Chondrocyte (in vitro differentiated cells): Measurements from ENCODE around the gene NFIC. TPM values are rescaled to one million over a fixed set of nuclear protein-coding genes. Genes with fewer than 3 reads are reported as not detected.

Experiments used
- DNase-seq: peaks from one replicate; pipeline ENCODE4 v3.0.0; 2021; ENCODE audit warnings: mixed read lengths, low spot score
- H3K27ac Mint-ChIP-seq: one replicate; pipeline ENCODE4 v1.8.0; 2021; ENCODE audit warnings: mild to moderate bottlenecking, moderate library complexity, mixed read lengths; ENCODE audit not compliant: unreplicated experiment
- H3K27me3 Mint-ChIP-seq: 2 replicates; pipeline ENCODE4 v1.8.0; 2021; ENCODE audit warnings: low read depth, mixed read lengths
- H3K36me3 Mint-ChIP-seq: 2 replicates; pipeline ENCODE4 v1.8.0; 2021; ENCODE audit warnings: low read depth, mixed read lengths
- H3K4me1 Mint-ChIP-seq: 2 replicates; pipeline ENCODE4 v1.8.0; 2021; ENCODE audit warnings: low read depth, mild to moderate bottlenecking, mixed read lengths
- H3K4me3 Mint-ChIP-seq: one replicate; pipeline ENCODE4 v1.8.0; 2021; ENCODE audit warnings: mild to moderate bottlenecking, moderate library complexity, mixed read lengths; ENCODE audit not compliant: unreplicated experiment
- H3K9me3 Mint-ChIP-seq: 2 replicates; pipeline ENCODE4 v1.8.0; 2021; ENCODE audit warnings: low read depth, mixed read lengths
- total RNA-seq: library from RNA; stranded (reverse); gene quantifications from 3 replicates; pipeline ENCODE4 v1.2.1, GENCODE V29; 2021
- TF ChIP-seq, protein P1 (sequence below): fragments of 200-600 bp; sonication (generic); IDR thresholded peaks from 2 replicates; pipeline ENCODE4 v1.5.0; 2021; ENCODE audit warnings: antibody characterized with exemption, mild to moderate bottlenecking, moderate library complexity

Gene NFIC
- total RNA-seq, 1 donor from 2014 or later = 81.5 TPM

DNA sequence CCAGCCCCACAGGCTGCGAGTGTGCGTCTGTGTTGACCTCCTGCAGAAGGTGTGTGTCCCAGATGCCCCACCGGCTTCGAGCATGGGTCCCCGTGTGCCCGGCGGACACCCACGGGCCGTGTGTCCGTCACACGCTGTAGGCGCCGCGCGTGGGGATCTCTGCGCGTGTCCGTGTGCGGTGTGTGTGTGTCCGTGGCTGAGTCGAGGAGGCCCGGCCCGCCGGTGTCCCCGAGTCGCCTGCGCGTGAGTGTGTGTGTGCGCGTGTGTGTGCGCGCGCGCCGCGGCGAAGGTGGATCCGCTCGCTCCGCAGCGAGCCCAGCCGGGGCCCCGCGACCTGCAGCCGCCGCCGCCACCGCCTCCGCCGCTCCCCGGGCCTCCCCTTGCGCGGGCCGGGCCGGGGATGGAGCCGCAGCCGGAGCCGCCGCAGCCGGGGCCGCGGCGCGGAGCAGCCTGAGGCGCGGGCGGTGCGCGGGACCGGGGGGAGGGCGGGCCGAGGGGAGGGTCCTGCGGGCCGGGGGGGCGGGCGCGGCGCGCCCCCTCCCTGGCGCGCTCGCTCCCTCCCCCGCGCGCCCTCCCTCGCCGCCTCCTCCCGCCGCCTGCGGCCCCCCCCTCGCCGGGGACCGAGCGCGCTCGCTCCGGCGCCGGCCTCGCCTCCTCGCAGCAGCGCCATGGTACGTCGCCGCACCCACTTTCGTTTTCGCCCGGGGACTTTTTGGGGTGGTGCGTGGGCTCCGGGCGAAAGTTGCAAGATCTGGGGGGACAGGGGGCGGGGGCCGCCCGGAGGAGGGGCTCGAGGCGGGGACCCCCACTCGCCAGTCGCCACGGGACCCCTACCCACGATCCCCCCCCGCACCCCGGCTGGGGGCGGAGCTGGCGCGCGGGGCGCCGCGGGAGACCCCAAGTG, 7.1 kb upstream of the NFIC start:
- peak overlapping the region; percentile 27 for H3K27ac Mint-ChIP-seq
- H3K9me3 Mint-ChIP-seq = peaks cover 3% of the 10 kb centered on the region
- H3K27me3 Mint-ChIP-seq = no peaks in the 10 kb centered on the region
- peaks cover 1% of the 10 kb centered on the region for H3K36me3 Mint-ChIP-seq
- DNase-seq = no peak
- peaks cover 28% of the 10 kb centered on the region for H3K4me1 Mint-ChIP-seq
- H3K4me3 Mint-ChIP-seq = peak overlapping the region; percentile 80
- TF ChIP-seq, protein P1, sequence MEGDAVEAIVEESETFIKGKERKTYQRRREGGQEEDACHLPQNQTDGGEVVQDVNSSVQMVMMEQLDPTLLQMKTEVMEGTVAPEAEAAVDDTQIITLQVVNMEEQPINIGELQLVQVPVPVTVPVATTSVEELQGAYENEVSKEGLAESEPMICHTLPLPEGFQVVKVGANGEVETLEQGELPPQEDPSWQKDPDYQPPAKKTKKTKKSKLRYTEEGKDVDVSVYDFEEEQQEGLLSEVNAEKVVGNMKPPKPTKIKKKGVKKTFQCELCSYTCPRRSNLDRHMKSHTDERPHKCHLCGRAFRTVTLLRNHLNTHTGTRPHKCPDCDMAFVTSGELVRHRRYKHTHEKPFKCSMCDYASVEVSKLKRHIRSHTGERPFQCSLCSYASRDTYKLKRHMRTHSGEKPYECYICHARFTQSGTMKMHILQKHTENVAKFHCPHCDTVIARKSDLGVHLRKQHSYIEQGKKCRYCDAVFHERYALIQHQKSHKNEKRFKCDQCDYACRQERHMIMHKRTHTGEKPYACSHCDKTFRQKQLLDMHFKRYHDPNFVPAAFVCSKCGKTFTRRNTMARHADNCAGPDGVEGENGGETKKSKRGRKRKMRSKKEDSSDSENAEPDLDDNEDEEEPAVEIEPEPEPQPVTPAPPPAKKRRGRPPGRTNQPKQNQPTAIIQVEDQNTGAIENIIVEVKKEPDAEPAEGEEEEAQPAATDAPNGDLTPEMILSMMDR = no peak

DNA sequence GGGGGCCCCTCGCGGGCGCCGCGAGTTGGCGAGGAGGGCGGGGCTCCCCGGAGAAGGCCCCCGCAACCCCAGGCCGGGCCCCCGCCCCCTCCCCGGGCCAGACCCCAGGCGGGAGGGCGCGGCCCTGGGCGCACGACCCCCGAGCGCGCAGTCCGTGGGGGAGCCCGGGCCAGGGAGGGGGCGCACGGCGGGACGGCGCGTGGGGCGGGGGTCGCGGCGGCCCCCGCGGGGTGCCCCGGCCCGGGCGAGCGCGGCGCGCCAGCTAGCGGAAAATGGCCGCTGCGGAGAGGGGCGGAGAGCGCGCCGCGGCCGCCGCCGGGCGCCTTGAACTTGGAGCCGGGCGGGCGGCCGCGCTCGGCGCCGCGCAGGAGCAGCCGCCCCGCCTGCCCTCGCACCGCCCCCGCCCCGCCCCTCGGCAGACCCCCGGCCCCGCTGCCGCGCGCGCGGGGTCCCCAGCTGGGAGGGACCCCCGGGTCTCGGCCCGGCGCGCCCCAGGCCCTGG, 6.4 kb upstream of the NFIC start:
- no peak overlapping the region for H3K27ac Mint-ChIP-seq
- no peak for DNase-seq
- H3K27me3 Mint-ChIP-seq = no peaks in the 10 kb centered on the region
- no peaks in the 10 kb centered on the region for H3K36me3 Mint-ChIP-seq
- TF ChIP-seq, protein P1 = no peak
- no peak overlapping the region for H3K4me3 Mint-ChIP-seq
- no peaks in the 10 kb centered on the region for H3K9me3 Mint-ChIP-seq
- peaks cover 31% of the 10 kb centered on the region for H3K4me1 Mint-ChIP-seq

DNA sequence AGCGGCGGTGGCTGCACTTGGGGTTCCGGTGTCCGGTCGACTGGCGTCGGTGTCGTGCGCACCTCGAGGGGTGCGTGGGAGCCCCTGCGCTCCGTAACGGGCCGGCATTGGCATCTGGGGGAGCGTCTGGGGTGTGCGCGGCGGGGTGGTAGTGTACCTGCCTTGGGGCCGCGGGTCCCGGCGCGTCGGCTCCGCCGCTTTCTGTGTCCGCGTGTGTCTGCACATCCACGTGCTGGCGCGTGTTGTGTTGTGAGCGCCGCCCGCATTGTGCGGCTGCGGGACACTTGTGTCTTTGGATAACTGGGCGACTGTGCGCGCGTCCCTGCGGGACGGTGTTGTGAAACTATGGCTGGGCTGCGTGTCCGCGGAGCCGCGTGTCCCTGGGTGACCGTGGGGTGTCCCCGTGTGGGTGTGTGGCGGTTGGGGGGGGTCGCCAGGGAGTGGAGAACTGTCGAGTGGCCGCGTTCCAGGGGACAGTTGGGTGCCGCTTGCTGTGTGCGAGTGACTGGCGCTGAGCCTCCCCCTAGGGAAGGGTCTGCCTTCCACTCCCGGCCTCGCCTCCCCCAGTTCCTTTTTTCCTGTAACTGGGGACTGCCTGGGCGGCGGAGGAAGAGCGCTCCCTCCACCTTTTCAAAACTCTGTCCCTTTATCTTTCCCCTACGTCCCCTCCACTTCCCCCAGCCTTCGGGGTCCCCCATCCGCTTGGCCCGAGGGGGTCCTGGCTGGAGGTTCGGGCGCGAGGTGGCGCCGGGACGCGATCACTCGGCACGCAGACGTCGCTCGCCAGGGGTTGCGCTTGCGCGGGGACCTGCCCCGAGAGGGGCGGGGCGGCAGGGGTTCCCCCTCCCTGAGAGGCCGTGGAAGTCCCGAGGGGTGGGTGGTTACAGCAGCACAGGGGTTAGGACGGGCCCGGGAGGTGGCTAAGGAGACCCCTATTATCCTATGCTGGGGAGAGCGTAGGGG, 5.7 kb upstream of the NFIC start:
- Mint-ChIP-seq H3K27ac (peak overlapping the region; percentile 74), H3K9me3 (no peaks in the 10 kb centered on the region), H3K36me3 (no peaks in the 10 kb centered on the region), H3K4me3 (peak overlapping the region; percentile 82), H3K4me1 (peaks cover 39% of the 10 kb centered on the region), H3K27me3 (no peaks in the 10 kb centered on the region)
- TF ChIP-seq, protein P1 = peak; percentile 53
- no peak for DNase-seq

DNA sequence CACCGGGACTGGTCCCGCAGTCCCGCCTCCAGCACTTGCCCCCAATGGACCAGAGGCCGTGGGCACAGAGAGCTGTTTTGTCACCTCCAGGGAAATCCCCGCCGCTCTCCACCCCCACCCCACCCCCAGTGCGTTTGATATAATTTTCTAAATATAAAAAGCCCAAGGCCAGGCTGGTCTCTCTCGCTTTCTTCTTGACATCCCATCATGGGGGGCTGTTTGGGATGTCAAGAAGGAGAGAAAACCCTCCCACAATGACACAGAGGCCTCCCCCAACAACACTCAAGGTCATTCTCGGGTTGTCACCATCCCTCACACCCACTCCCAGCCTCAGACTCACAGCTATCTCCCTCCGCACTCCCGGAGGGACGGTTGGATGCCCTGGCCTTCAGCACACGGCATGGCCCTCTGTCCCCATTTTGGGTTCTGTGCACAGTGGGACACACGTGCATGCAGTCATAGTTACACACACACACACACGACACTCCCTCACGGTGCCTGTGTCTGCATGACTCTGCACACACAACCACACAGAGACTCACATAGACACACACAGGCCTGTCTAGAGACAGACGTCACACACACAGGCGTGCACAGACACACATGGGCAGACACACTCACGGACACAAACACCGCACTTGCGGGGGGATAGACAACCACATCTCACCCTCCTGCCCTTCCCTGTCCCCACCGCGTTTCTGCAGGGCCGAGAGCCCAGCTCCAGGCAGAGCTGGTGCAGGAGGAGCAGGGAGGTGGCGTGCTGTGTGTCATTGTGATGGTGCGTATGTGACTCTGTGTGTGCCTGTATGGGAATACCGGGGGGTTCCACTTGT, 4.8 kb upstream of the NFIC start:
- H3K4me1 Mint-ChIP-seq = peaks cover 40% of the 10 kb centered on the region
- no peaks in the 10 kb centered on the region for H3K9me3 Mint-ChIP-seq
- H3K36me3 Mint-ChIP-seq = no peaks in the 10 kb centered on the region
- DNase-seq = no peak
- H3K27ac Mint-ChIP-seq = no peak overlapping the region
- TF ChIP-seq, protein P1 = no peak
- H3K4me3 Mint-ChIP-seq = peak overlapping the region; percentile 82
- no peaks in the 10 kb centered on the region for H3K27me3 Mint-ChIP-seq
